GM12891 (cell line): ENCODE data around the gene CDC37L1.
"Not testable (repeated sequence)": the region's sequence is repeated elsewhere in the genome, so short reads cannot be mapped to it uniquely, and the experiment has no call there.

Experiments used
- DNase-seq: peaks from one replicate; pipeline ENCODE4 v3.0.0; 2011; ENCODE audit warnings: low spot score; ENCODE audit not compliant: insufficient read length
- FAIRE-seq: peaks from 2 replicates; lab custom pipeline; 2011; peaks lifted over from hg19 to GRCh38; lab: Jason Lieb, UNC
- PAX5 ChIP-seq: IDR thresholded peaks from 2 replicates; pipeline ENCODE4 v1.6.1; 2011; ENCODE audit warnings: low read length, moderate library complexity, mild to moderate bottlenecking; ENCODE audit not compliant: insufficient read depth, severe bottlenecking
- POLR2A ChIP-seq: IDR thresholded peaks from 2 replicates; pipeline ENCODE4 v1.6.1; 2011; ENCODE audit warnings: low read depth, low read length, control low read depth
- POLR2AphosphoS5 ChIP-seq: IDR thresholded peaks from 2 replicates; pipeline ENCODE4 v1.6.1; 2011; ENCODE audit warnings: low read depth, low read length, control low read depth
- POU2F2 ChIP-seq: IDR thresholded peaks from 2 replicates; pipeline ENCODE4 v1.6.1; 2011; ENCODE audit warnings: low read depth, mild to moderate bottlenecking, control low read depth, low read length, moderate library complexity
- SPI1 ChIP-seq: IDR thresholded peaks from 2 replicates; pipeline ENCODE4 v1.6.1; 2011; ENCODE audit warnings: low read depth, low read length, control low read depth
- TAF1 ChIP-seq: IDR thresholded peaks from 2 replicates; pipeline ENCODE4 v1.6.1; 2011; ENCODE audit warnings: low read depth, low read length, control low read depth

Gene CDC37L1

DNA sequence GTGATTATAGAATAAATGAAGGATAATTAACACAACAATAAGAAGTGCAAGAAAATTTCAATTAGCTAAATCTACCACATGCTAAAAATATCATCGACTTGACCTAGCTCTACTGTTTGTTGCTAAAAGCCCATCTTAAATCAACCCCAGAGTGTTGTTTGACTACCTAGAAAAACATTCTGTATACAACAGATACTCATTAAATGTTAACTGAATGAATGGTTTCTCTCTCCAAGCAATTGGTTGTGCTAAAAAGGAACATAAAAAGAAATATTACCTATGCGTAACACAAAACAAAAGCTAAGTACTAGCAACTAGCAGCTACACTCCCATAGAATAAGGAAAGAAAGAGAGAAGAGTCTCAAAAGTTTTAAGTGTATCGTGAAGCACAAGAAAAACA lies 22.7 kb upstream of the CDC37L1 start:
- no peak for DNase-seq
- no peak for TF ChIP-seq POU2F2
- TF ChIP-seq TAF1 = no peak
- TF ChIP-seq POLR2A = no peak
- TF ChIP-seq PAX5 = no peak
- TF ChIP-seq SPI1 = no peak
- no peak for TF ChIP-seq POLR2AphosphoS5

DNA sequence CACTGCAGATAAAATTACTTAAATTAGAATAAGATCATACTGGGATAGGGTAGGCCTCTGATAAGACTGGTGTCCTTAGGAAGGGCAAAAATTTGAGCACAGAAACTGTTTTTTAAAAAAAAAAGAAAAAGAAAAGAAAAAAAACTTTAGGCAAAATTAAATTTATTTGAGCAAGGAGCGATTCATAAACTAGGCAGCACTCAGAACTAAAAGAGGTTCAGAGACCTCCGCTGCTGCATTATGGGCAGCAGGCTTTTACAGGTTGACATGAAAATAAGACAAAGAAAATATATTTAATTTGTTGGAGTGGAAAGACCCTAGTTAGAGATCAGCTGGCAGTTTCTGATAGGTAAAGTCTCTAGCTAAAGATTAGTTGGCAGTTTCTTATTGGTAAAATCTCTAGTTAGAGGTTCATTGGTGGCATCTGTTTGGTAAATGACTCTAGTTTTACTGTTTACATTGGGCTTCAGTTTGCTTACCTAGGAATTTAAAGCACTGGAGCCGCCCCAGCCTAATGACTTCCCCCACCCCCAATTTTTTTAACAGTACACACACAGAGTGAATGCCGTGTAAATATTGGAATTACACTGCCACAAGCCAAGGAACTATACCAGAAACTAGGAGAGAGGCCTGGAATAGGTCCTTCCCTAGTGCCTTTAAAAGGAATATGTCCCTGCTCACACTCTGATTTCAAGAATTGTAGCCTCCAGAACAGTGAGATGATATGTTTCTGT lies 21.8 kb upstream of the CDC37L1 start:
- no peak for DNase-seq
- FAIRE-seq = no peak
- TF ChIP-seq POLR2A (no peak), POU2F2 (no peak), PAX5 (no peak), POLR2AphosphoS5 (no peak)

More for the DNA sequence above, 22.7 kb upstream of the CDC37L1 start:
- no peak for FAIRE-seq

GRCh38 chr9:4660665-4661064 lies 18.7 kb upstream of the CDC37L1 start:
- FAIRE-seq, DNase-seq: not testable (repeated sequence)

- DNase-seq (no peak), FAIRE-seq (no peak)
- no peak for TF ChIP-seq POLR2AphosphoS5
- no peak for TF ChIP-seq TAF1
- no peak for TF ChIP-seq PAX5
- TF ChIP-seq POU2F2 = no peak
- TF ChIP-seq POLR2A = no peak
- no peak for TF ChIP-seq SPI1
These were observed 18.2 kb upstream of the CDC37L1 start for GRCh38 chr9:4661165-4661564.

- FAIRE-seq = no peak
- no peak for DNase-seq
- no peak for TF ChIP-seq SPI1
- no peak for TF ChIP-seq POLR2A
- no peak for TF ChIP-seq POLR2AphosphoS5
- TF ChIP-seq PAX5 = no peak
- no peak for TF ChIP-seq POU2F2
- no peak for TF ChIP-seq TAF1
These were observed 17.8 kb upstream of the CDC37L1 start for GRCh38 chr9:4661611-4662010.

DNA sequence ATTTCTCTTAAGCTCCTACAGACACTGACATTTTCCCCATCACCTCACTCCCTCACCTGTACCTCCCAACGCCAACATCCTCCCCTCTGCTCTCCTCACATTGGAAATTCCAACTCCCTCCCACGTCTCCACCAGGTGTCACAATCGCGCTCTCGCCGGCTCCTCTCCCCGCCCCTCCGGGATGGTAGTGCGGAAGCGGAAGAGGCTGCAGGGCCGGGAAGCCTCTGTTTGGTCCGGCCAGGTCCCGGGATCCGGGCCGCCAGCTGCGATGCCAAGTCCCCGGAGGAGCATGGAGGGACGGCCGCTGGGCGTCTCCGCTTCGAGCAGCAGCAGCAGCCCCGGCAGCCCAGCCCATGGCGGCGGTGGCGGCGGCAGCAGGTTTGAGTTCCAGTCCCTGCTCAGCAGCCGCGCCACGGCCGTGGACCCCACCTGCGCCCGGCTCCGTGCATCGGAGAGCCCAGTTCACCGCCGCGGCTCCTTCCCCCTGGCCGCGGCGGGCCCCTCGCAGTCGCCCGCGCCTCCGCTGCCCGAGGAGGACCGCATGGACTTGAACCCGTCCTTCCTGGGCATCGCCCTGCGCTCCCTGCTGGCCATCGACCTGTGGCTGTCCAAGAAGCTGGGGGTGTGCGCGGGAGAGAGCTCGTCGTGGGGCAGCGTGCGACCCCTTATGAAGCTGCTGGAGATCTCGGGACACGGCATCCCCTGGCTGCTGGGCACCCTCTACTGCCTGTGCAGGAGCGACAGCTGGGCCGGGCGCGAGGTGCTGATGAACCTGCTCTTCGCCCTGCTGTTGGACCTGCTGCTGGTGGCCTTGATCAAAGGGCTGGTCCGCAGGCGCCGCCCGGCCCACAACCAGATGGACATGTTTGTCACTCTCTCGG lies 17.0 kb upstream of the CDC37L1 start, which contains the start of gene PLPP6:
Gene PLPP6, plus strand, starts transcription at position 187 of the 881 bp plus-strand sequence. Its CDS starts 82 bp downstream, at position 269.
- DNase-seq (peak; percentile 66), FAIRE-seq (peak; percentile 92)
- peak; percentile 61 for TF ChIP-seq POLR2A
- peak; percentile 49; the same call in 1 of the 2 replicates for TF ChIP-seq TAF1
- peak; percentile 65; the same call in 1 of the 2 replicates for TF ChIP-seq POLR2AphosphoS5
- peak; percentile 58; the same call in 1 of the 2 replicates for TF ChIP-seq SPI1
- no peak for TF ChIP-seq PAX5
- peak; percentile 69; the same call in 1 of the 2 replicates for TF ChIP-seq POU2F2

DNA sequence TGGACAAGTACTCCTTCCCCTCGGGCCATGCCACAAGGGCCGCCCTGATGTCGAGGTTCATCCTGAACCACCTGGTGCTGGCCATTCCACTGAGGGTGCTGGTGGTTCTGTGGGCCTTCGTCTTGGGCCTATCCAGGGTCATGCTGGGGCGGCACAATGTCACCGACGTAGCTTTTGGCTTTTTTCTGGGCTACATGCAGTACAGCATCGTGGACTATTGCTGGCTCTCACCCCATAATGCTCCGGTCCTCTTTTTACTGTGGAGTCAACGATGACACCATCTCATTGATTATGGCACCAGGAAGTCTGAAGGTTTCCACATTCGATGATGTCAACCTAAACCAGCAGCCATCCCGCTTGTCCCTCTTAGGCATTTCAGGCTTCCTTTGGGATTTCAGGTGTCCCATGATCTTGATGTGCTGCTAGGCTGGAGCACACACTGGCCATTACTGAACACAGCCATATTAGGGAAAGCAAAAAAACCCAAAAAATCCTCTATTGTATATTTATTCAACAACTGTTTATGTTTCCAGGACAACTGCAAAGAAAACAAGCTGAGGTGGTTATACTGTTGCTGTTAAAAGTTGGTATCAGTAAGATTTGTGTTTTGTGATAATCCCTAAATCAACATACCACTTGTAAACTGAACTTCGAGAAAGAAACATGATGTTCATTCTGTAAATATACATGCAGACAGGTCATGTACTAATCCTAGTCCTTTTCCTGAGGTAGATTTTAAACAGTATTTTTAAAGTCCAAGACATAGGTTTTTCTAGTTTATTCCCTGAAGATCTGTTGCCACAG lies 16.2 kb upstream of the CDC37L1 start:
- DNase-seq (no peak), FAIRE-seq (no peak)
- no peak for TF ChIP-seq TAF1
- TF ChIP-seq POLR2AphosphoS5 = no peak
- TF ChIP-seq POLR2A = no peak
- TF ChIP-seq SPI1 = no peak
- TF ChIP-seq PAX5 = no peak
- TF ChIP-seq POU2F2 = no peak

DNA sequence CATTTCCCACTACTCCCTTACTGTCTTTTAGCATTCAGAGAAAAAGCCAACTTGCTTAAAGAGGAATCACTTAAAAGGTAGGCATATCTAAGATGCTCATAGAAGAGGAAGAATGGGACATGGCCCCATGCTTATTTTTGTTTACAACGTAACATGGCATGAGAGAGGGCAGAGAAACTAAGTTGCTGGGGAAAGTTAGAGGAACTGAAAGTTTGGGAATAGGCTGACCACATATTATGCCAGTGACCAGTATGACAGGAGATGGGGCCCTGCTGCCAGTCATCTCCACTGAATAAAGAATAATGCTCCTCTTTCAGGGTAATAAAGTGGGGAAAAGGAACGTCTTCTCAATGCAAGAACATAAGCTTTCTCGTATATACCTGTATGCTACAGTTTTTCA lies 15.4 kb upstream of the CDC37L1 start:
- TF ChIP-seq POU2F2 (no peak), POLR2AphosphoS5 (no peak), POLR2A (no peak), PAX5 (no peak), SPI1 (peak; percentile 56), TAF1 (no peak)
- no peak for FAIRE-seq
- no peak for DNase-seq

- no peak for TF ChIP-seq SPI1
- TF ChIP-seq POU2F2 = no peak
- no peak for TF ChIP-seq POLR2A
- no peak for TF ChIP-seq PAX5
- no peak for TF ChIP-seq POLR2AphosphoS5
- no peak for FAIRE-seq
- no peak for DNase-seq
These were observed 14.0 kb upstream of the CDC37L1 start for GRCh38 chr9:4665357-4665756.
